Measurements from ENCODE around the gene CDC20B. TPM values are rescaled to one million over a fixed set of nuclear protein-coding genes. Genes with fewer than 3 reads are reported as not detected.
A peak's percentile ranks its signal among the peaks of the same experiment; 100 is the strongest.

Gene CDC20B
- polyA plus RNA-seq, 1 of the 3 experiments (the other 2 are of a cell fraction): 0.03 TPM

DNA sequence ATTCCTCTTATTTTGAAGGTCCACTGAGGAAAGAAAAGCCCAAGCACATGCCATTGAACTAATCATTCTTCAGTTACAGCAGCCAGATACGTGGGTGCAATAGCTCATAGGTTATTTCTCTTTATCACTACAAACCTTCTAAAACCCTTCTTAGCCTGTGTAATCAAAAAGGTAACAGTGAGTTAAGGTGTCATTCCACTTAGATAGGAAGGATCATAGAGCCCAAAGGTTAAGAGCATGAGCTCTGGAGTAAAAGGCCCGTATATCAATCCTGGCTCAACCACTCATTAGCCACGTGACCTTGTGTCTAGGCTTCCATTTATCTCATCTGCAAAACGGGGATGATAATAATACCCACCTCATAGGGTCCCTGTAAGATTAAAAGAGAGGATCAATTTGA lies 10.3 kb downstream of the CDC20B start:
- H3K4me1 ChIP-seq (ENCODE audit: control insufficient read depth in 1 of 2, insufficient read depth in 2 of 2, low read depth in 1 of 2, low read length in 1 of 2): peaks cover 0 to 5% of the 10 kb centered on the region in 2 experiments; a peak in 1 of 4 replicates
- DNase-seq: no peak
- H2AFZ ChIP-seq (ENCODE audit: low read depth): no peak overlapping the region
- WGBS (ENCODE audit: low lambda C conversion rate): 63% methylated on average over 4 of the region's 4 CpGs
- H3K9ac ChIP-seq: no peak overlapping the region
- no peak for TF ChIP-seq PBX3 (IDR thresholded peaks at IDR 0.05)
- TF ChIP-seq YY1 (IDR thresholded peaks at IDR 0.05; ENCODE audit: low read depth): no peak
- no peak overlapping the region for H3K27ac ChIP-seq (ENCODE audit: low read depth in 2 of 2, low read length in 1 of 2)
- peaks cover 38% of the 10 kb centered on the region for H3K79me2 ChIP-seq (ENCODE audit: insufficient read depth)
- H3F3A ChIP-seq (replicated peaks; ENCODE audit: insufficient read depth): peaks cover 26% of the 10 kb centered on the region
- no peaks in the 10 kb centered on the region for H3K9me2 ChIP-seq
- peaks cover 21 to 44% of the 10 kb centered on the region in 2 experiments for H3K36me3 ChIP-seq (replicated peaks in 1 of 2; ENCODE audit: control insufficient read depth in 1 of 2, insufficient read depth in 2 of 2, low read length in 1 of 2)
- POLR2A ChIA-PET: no interaction called here
- no peaks in the 10 kb centered on the region for H3K9me3 ChIP-seq
- H3K27me3 ChIP-seq (ENCODE audit: insufficient read depth): no peaks in the 10 kb centered on the region
- peaks cover 34% of the 10 kb centered on the region for H4K20me1 ChIP-seq (ENCODE audit: insufficient read depth)
- H3K4me2 ChIP-seq: peak overlapping the region; percentile 77; the same call in 1 of the 2 replicates
- CTCF ChIA-PET: interaction anchor here (1.2 kb wide), 1 partner anchor 21 kb away, joined by 4 read pairs; no protein-coding TSS in a partner anchor
- no peak overlapping the region for H3K4me3 ChIP-seq (ENCODE audit: low read depth in 2 of 2, low read length in 1 of 2)

DNA sequence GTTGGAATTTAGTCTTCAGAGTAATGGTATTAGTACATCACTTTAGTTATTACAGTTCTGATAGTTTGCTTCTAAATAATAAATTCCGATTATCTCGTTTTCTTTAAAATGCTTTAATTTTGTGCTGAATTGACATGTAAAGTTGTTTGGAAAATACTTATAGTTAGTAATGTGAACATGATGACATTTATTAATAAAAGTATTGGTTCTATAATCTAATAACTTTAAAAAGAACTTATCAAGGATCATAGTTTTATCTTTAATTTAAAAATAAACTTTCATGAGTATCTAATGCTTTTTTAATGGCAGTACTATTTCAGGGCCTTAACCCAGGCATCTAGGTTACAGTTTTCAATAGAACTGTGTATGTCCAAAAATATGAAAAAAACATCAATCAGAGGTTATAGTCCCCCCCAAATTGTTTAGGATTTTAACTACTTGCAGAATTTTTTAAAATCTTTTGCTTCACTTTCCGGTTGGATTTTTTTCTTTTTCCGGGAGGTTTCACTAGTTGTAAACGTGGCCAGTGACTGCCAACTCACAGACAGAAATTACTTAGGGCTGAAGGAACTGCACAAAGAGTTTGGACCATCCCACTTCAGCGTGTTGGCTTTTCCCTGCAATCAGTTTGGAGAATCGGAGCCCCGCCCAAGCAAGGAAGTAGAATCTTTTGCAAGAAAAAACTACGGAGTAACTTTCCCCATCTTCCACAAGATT lies 12.3 kb downstream of the CDC20B start:
- Histone ChIP-seq H3K9ac (peak overlapping the region; percentile 89), H3K36me3 (replicated peaks in 1 of 2; ENCODE audit: control insufficient read depth in 1 of 2, insufficient read depth in 2 of 2, low read length in 1 of 2) (peaks cover 14 to 41% of the 10 kb centered on the region in 2 experiments), H3K79me2 (ENCODE audit: insufficient read depth) (peaks cover 38% of the 10 kb centered on the region), H3K4me2 (peak overlapping the region; percentile 77), H4K20me1 (ENCODE audit: insufficient read depth) (peaks cover 28% of the 10 kb centered on the region), H2AFZ (ENCODE audit: low read depth) (peak overlapping the region; percentile 95; the same call in 1 of the 2 replicates), H3K27me3 (ENCODE audit: insufficient read depth) (no peaks in the 10 kb centered on the region), H3K27ac (ENCODE audit: low read depth in 2 of 2, low read length in 1 of 2) (peak overlapping the region; percentile 80 to 93; a peak in 3 of 4 replicates), H3K9me3 (no peaks in the 10 kb centered on the region), H3K4me3 (ENCODE audit: low read depth in 2 of 2, low read length in 1 of 2) (peak overlapping the region; percentile 60 to 94; a peak in 3 of 4 replicates), H3K9me2 (no peaks in the 10 kb centered on the region), H3F3A (replicated peaks; ENCODE audit: insufficient read depth) (peaks cover 20% of the 10 kb centered on the region), H3K4me1 (ENCODE audit: control insufficient read depth in 1 of 2, insufficient read depth in 2 of 2, low read depth in 1 of 2, low read length in 1 of 2) (peaks cover 0 to 5% of the 10 kb centered on the region in 2 experiments; a peak in 1 of 4 replicates)
- no peak for DNase-seq
- under 1% methylated on average over 9 of the region's 9 CpGs for WGBS (ENCODE audit: low lambda C conversion rate)
- CTCF ChIA-PET: interaction anchor here (0.6 to 2.5 kb wide), 6 partner anchors 9 to 672 kb away, joined by 3 to 11 read pairs (median 4); no protein-coding TSS in a partner anchor
- POLR2A ChIA-PET: interaction anchor here (1.1 kb wide), 1 partner anchor 216 kb away, joined by 3 read pairs; no protein-coding TSS in a partner anchor
- TF ChIP-seq FOXM1 (IDR thresholded peaks at IDR 0.05; ENCODE audit: low read depth) (no peak), EZH2phosphoT487 (IDR thresholded peaks at IDR 0.05; ENCODE audit: borderline replicate concordance, low read depth) (no peak), GATA2 (CRISPR knock-in tag; IDR thresholded peaks at IDR 0.05) (no peak), SMC3 (IDR thresholded peaks at IDR 0.05; ENCODE audit: low read depth, low read length) (no peak), ZBTB33 (IDR thresholded peaks at IDR 0.05; ENCODE audit: borderline replicate concordance, low read depth) (no peak), TAF1 (IDR thresholded peaks at IDR 0.05; ENCODE audit: borderline replicate concordance, low read depth, low read length) (peak; percentile 91), EP300 (IDR thresholded peaks at IDR 0.05; ENCODE audit: borderline replicate concordance in 1 of 2, low read depth in 1 of 2, low read length in 1 of 2) (no peak), GABPA (IDR thresholded peaks at IDR 0.05; ENCODE audit: low read depth) (peak; percentile 59), JUND (IDR thresholded peaks at IDR 0.05) (no peak), CHD2 (IDR thresholded peaks at IDR 0.05; ENCODE audit: low read length, partially characterized antibody) (no peak), NRF1 (IDR thresholded peaks at IDR 0.05; ENCODE audit: low read depth, low read length) (no peak), MEF2A (IDR thresholded peaks at IDR 0.05; ENCODE audit: borderline replicate concordance, low read depth) (no peak), POLR2AphosphoS5 (IDR thresholded peaks at IDR 0.05; ENCODE audit: low read depth, low read length) (peak; percentile 90), USF2 (IDR thresholded peaks at IDR 0.05; ENCODE audit: borderline replicate concordance, low read depth, low read length) (no peak), ELF1 (IDR thresholded peaks at IDR 0.05) (no peak; the same call in 1 of the 2 replicates)
- TF ChIP-seq, protein P1, sequence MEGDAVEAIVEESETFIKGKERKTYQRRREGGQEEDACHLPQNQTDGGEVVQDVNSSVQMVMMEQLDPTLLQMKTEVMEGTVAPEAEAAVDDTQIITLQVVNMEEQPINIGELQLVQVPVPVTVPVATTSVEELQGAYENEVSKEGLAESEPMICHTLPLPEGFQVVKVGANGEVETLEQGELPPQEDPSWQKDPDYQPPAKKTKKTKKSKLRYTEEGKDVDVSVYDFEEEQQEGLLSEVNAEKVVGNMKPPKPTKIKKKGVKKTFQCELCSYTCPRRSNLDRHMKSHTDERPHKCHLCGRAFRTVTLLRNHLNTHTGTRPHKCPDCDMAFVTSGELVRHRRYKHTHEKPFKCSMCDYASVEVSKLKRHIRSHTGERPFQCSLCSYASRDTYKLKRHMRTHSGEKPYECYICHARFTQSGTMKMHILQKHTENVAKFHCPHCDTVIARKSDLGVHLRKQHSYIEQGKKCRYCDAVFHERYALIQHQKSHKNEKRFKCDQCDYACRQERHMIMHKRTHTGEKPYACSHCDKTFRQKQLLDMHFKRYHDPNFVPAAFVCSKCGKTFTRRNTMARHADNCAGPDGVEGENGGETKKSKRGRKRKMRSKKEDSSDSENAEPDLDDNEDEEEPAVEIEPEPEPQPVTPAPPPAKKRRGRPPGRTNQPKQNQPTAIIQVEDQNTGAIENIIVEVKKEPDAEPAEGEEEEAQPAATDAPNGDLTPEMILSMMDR (IDR thresholded peaks at IDR 0.05): no peak
- TF ChIP-seq, protein P2, sequence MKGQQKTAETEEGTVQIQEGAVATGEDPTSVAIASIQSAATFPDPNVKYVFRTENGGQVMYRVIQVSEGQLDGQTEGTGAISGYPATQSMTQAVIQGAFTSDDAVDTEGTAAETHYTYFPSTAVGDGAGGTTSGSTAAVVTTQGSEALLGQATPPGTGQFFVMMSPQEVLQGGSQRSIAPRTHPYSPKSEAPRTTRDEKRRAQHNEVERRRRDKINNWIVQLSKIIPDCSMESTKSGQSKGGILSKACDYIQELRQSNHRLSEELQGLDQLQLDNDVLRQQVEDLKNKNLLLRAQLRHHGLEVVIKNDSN (IDR thresholded peaks at IDR 0.05; ENCODE audit: borderline replicate concordance, low read depth): no peak
- TF ChIP-seq, protein P3, sequence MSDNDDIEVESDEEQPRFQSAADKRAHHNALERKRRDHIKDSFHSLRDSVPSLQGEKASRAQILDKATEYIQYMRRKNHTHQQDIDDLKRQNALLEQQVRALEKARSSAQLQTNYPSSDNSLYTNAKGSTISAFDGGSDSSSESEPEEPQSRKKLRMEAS (IDR thresholded peaks at IDR 0.05; ENCODE audit: low read depth): peak; percentile 62

Data from SK-N-SH (cell line).